ENCODE results near the gene PXDC1.

The PXDC1 gene

GRCh38 chr6:3751077-3751729, at the start of gene PXDC1:
TSS of gene PXDC1 (minus strand) at chr6:3751713. CDS start at chr6:3751531, 182 bp downstream.
- no peak for DNase-seq

- no peak for DNase-seq
These were observed 49.5 kb upstream of the PXDC1 start for GRCh38 chr6:3800850-3801591.

GRCh38 chr6:3799719-3800118, 48.2 kb upstream of the PXDC1 start:
- no peak for DNase-seq

GRCh38 chr6:3798055-3798919, 46.8 kb upstream of the PXDC1 start:
- peak; percentile 32 to 44 (median 40) for DNase-seq

GRCh38 chr6:3797231-3798054, 45.9 kb upstream of the PXDC1 start:
- no peak for DNase-seq

- no peak for DNase-seq
These were observed 45.2 kb upstream of the PXDC1 start for GRCh38 chr6:3796719-3797041.

- DNase-seq: no peak
These were observed 44.6 kb upstream of the PXDC1 start for GRCh38 chr6:3795836-3796718.

- peak; percentile 80 to 85 (median 84) for DNase-seq
These were observed 42.6 kb upstream of the PXDC1 start for GRCh38 chr6:3794092-3794491.

GRCh38 chr6:3793545-3793944, 42.0 kb upstream of the PXDC1 start:
- no peak for DNase-seq

GRCh38 chr6:3791526-3792203, 40.2 kb upstream of the PXDC1 start:
- DNase-seq: peak; percentile 92 to 96 (median 96)

GRCh38 chr6:3789896-3790558, 38.5 kb upstream of the PXDC1 start:
- no peak for DNase-seq

- DNase-seq: no peak
These were observed 37.7 kb upstream of the PXDC1 start for GRCh38 chr6:3789018-3789895.

GRCh38 chr6:3788408-3789017, 37.0 kb upstream of the PXDC1 start:
- DNase-seq: no peak

- DNase-seq: peak in 2 of 3 donors; percentile 67 to 68
These were observed 34.6 kb upstream of the PXDC1 start for GRCh38 chr6:3786141-3786540.

- no peak for DNase-seq
These were observed 34.2 kb upstream of the PXDC1 start for GRCh38 chr6:3785745-3786098.

- no peak for DNase-seq
These were observed 33.6 kb upstream of the PXDC1 start for GRCh38 chr6:3784885-3785744.

GRCh38 chr6:3784423-3784822, 32.9 kb upstream of the PXDC1 start:
- no peak for DNase-seq
